Activated CD4-positive, alpha-beta memory T cell treated with anti-CD3 and anti-CD28 coated beads, Interleukin-2, amount 10 ng/mL, durations not matched to agents 7 days and 5 days (primary cell): Measurements from ENCODE around the gene PRDX3. TPM values are rescaled to one million over a fixed set of nuclear protein-coding genes. Genes with fewer than 3 reads are reported as not detected.
"Not testable (repeated sequence)": the region's sequence is repeated elsewhere in the genome, so short reads cannot be mapped to it uniquely, and the experiment has no call there.

Experiments used
- CTCF ChIA-PET: fragments of 350-600 bp; sonication (Branson Sonifier 250); formaldehyde crosslinking; loops from one replicate; lab custom pipeline; 2021; ENCODE audit warnings: antibody characterized with exemption, inconsistent platforms; lab: Charles Lee
- POLR2A ChIA-PET: fragments of 350-600 bp; sonication (Branson Sonifier 250); formaldehyde crosslinking; loops from one replicate; lab custom pipeline; 2021; ENCODE audit warnings: antibody characterized with exemption; lab: Charles Lee
- DNase-seq: peaks from one replicate; pipeline ENCODE4 v3.0.0-alpha.2; 2020
- H3K27ac Mint-ChIP-seq: one replicate; pipeline ENCODE4 v1.8.0; 2021; ENCODE audit warnings: mild to moderate bottlenecking, mixed read lengths
- H3K27me3 Mint-ChIP-seq: one replicate; pipeline ENCODE4 v1.8.0; 2021; ENCODE audit warnings: mixed read lengths
- H3K36me3 Mint-ChIP-seq: one replicate; pipeline ENCODE4 v1.8.0; 2021; ENCODE audit warnings: low read depth, mixed read lengths
- H3K4me1 Mint-ChIP-seq: one replicate; pipeline ENCODE4 v1.8.0; 2021; ENCODE audit warnings: mixed read lengths
- H3K4me3 Mint-ChIP-seq: one replicate; pipeline ENCODE4 v1.8.0; 2021; ENCODE audit warnings: mild to moderate bottlenecking, mixed read lengths
- H3K9me3 Mint-ChIP-seq: one replicate; pipeline ENCODE4 v1.8.0; 2021; ENCODE audit warnings: mixed read lengths
- total RNA-seq, 2 experiments: library from RNA; stranded (reverse); gene quantifications; one replicate each; pipeline ENCODE4 v1.2.3, GENCODE V29; 2021

PRDX3 gene
- total RNA-seq, 2 experiments from 2014 or later = 115 to 117 TPM

DNA sequence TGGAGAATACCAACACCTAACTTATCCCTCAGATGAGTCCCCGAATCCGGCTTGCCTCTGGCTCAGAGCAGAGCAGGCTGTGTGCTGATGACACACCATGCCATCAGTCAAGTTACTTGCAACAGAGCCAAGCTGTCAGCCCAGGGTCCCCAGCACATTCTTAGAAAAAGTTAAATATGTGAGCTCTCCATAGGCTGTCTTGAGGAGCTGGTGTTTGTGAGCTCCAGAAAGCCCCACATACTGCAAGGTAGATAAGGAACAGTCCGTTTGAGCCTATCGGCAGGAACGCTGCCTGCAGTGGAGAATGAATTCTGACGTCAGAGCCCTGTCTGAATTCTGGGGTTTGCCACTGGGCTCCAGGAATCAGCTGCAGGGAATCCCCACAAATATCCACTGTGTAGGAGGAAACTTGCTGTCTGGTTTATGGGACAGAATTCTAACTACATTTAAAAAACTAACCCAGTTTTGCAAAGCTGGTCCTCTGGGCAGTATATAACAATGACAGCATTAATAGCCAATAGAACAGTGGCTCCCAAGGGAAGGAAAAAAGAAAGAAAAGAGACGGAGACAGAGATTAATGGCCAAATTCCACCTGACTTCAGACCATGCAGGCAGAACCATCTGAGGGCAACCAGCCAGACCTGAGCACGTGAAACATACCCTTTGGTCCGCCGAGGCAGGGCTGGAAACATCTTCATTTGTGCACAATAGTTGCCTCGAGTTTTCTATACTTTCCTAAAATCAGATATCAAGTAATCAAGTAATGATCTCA, 16.7 kb downstream of the PRDX3 start:
- no peak for DNase-seq
- peaks cover 39% of the 10 kb centered on the region for H3K4me1 Mint-ChIP-seq
- H3K4me3 Mint-ChIP-seq = no peak overlapping the region
- CTCF ChIA-PET = interaction anchor here (0.7 kb wide), 1 partner anchor 212 kb away, joined by 3 read pairs; no protein-coding TSS in a partner anchor
- no peak overlapping the region for H3K27ac Mint-ChIP-seq
- no peaks in the 10 kb centered on the region for H3K9me3 Mint-ChIP-seq
- peaks cover 19% of the 10 kb centered on the region for H3K36me3 Mint-ChIP-seq
- POLR2A ChIA-PET = interaction anchor here (0.7 to 2.5 kb wide), 2 partner anchors 30 to 58 kb away, joined by 3 to 15 read pairs; partner anchors contain the start of gene DENND10
- no peaks in the 10 kb centered on the region for H3K27me3 Mint-ChIP-seq

GRCh38 chr10:119159332-119159731, 19.3 kb downstream of the PRDX3 start:
- CTCF ChIA-PET = no interaction called here
- H3K36me3 Mint-ChIP-seq = peaks cover 36% of the 10 kb centered on the region
- POLR2A ChIA-PET = interaction anchor here (0.9 kb wide), 1 partner anchor 61 kb away, joined by 4 read pairs; no protein-coding TSS in a partner anchor

GRCh38 chr10:119153661-119154060, 25.0 kb downstream of the PRDX3 start:
- Mint-ChIP-seq H3K27me3 (no peaks in the 10 kb centered on the region), H3K27ac (no peak overlapping the region), H3K4me1 (peaks cover 2% of the 10 kb centered on the region), H3K9me3 (no peaks in the 10 kb centered on the region), H3K4me3 (no peak overlapping the region), H3K36me3 (peaks cover 62% of the 10 kb centered on the region)
- CTCF ChIA-PET = no interaction called here
- no peak for DNase-seq
- POLR2A ChIA-PET = interaction anchor here (4.1 kb wide), 1 partner anchor 11 kb away, joined by 11 read pairs; the partner anchor contains the start of gene SFXN4

More at GRCh38 chr10:119159332-119159731, 19.3 kb downstream of the PRDX3 start:
- no peak for DNase-seq
- Mint-ChIP-seq H3K4me1 (peaks cover 22% of the 10 kb centered on the region), H3K27me3 (no peaks in the 10 kb centered on the region), H3K4me3 (no peak overlapping the region), H3K27ac (no peak overlapping the region), H3K9me3 (no peaks in the 10 kb centered on the region)

DNA sequence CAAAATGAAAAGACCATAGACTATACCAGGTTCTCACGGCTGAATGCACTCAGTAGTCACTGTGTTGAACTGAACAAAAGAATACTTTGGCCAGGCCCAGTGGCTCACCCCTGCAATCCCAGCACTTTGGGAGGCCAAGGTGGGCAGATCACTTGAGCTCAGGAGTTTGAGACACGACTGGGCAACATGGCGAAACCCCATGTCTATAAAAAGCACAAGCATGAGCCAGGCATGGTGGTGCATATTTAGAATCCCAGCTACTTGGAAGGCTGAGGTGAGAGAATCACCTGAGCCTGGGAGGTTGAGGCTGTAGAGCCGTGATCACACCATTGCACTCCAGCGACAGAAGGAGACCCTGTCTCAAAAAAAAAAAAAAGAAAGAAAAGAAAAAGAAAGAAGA, 25.6 kb downstream of the PRDX3 start:
- H3K27ac Mint-ChIP-seq = no peak overlapping the region
- ChIA-PET CTCF (interaction anchor here (1.0 kb wide), 1 partner anchor 45 kb away, joined by 3 read pairs; no protein-coding TSS in a partner anchor), POLR2A (interaction anchor here (0.8 to 4.1 kb wide), 3 partner anchors 12 to 121 kb away, joined by 3 to 11 read pairs (median 4); partner anchors contain the start of genes EIF3A and SFXN4)
- H3K27me3 Mint-ChIP-seq = no peaks in the 10 kb centered on the region
- no peaks in the 10 kb centered on the region for H3K9me3 Mint-ChIP-seq
- no peak for DNase-seq
- H3K4me3 Mint-ChIP-seq = no peak overlapping the region
- H3K4me1 Mint-ChIP-seq = peaks cover 2% of the 10 kb centered on the region
- H3K36me3 Mint-ChIP-seq = peaks cover 61% of the 10 kb centered on the region

DNA sequence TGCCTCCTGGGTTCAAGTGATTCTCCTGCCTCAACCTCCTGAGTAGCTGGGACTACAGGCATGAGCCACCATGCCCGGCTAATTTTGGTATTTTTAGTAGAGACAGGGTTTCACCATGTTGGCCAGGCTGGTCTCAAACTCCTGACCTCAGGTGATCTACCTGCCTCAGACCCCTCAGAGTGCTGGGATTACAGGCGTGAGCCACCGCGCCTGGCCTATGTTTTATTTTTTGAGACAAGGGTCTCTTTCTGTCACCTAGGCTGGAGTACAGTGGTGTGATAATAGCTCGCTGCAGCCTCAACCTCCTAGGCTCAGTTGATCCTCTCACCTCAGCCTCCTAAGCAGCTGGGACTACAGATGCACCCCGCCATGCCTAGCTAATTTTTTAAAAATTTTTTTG, 27.0 kb downstream of the PRDX3 start:
- H3K4me1 Mint-ChIP-seq, H3K27me3 Mint-ChIP-seq, H3K9me3 Mint-ChIP-seq, DNase-seq, CTCF ChIA-PET, H3K27ac Mint-ChIP-seq, H3K4me3 Mint-ChIP-seq: not testable (repeated sequence)
- H3K36me3 Mint-ChIP-seq = peaks cover 60% of the 10 kb centered on the region
- POLR2A ChIA-PET = interaction anchor here (4.1 kb wide), 1 partner anchor 13 kb away, joined by 11 read pairs; the partner anchor contains the start of gene SFXN4

DNA sequence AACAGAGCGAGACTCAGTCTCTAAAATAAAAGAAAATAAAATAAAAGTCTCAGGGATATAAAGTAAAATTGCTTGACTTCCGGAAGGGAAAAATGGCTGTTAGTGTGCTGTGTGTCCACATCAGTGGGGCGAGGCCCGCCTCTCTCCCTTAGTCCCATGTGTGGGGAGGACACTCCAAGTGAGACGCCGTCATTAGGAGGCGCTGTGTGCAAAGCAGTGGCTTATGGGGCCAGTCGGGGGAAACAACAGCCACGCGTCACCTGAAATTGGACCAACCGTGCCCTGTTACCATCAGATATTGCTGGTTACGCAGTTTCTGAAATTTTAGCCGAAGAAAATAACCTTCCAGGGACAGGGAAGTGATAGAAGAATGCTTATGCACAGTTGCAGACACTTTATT, 28.9 kb downstream of the PRDX3 start:
- Mint-ChIP-seq H3K27ac (no peak overlapping the region), H3K36me3 (peaks cover 51% of the 10 kb centered on the region), H3K27me3 (no peaks in the 10 kb centered on the region), H3K4me3 (no peak overlapping the region), H3K4me1 (no peaks in the 10 kb centered on the region), H3K9me3 (no peaks in the 10 kb centered on the region)
- ChIA-PET POLR2A (no interaction called here), CTCF (no interaction called here)
- DNase-seq = no peak

- Mint-ChIP-seq H3K27me3 (no peaks in the 10 kb centered on the region), H3K27ac (no peak overlapping the region), H3K4me1 (no peaks in the 10 kb centered on the region), H3K9me3 (no peaks in the 10 kb centered on the region), H3K4me3 (no peak overlapping the region), H3K36me3 (peaks cover 46% of the 10 kb centered on the region)
- DNase-seq = no peak
- ChIA-PET CTCF (no interaction called here), POLR2A (interaction anchor here (1.0 kb wide), 1 partner anchor 16 kb away, joined by 3 read pairs; no protein-coding TSS in a partner anchor)
Measured at GRCh38 chr10:119149157-119149556, 29.5 kb downstream of the PRDX3 start.

- POLR2A ChIA-PET = interaction anchor here (2.6 kb wide), 1 partner anchor 12 kb away, joined by 9 read pairs; no protein-coding TSS in a partner anchor
- Mint-ChIP-seq H3K27me3 (no peaks in the 10 kb centered on the region), H3K4me3 (no peak overlapping the region), H3K9me3 (no peaks in the 10 kb centered on the region), H3K4me1 (peaks cover 9% of the 10 kb centered on the region), H3K36me3 (peaks cover 43% of the 10 kb centered on the region), H3K27ac (peak overlapping the region; percentile 38)
- CTCF ChIA-PET = no interaction called here
- no peak for DNase-seq
Measured at GRCh38 chr10:119143657-119144056, 35.0 kb downstream of the PRDX3 start.

- no peak for DNase-seq
- ChIA-PET POLR2A (no interaction called here), CTCF (no interaction called here)
- Mint-ChIP-seq H3K27me3 (no peaks in the 10 kb centered on the region), H3K36me3 (peaks cover 41% of the 10 kb centered on the region), H3K4me3 (no peak overlapping the region), H3K9me3 (no peaks in the 10 kb centered on the region), H3K4me1 (peaks cover 16% of the 10 kb centered on the region), H3K27ac (no peak overlapping the region)
Measured at GRCh38 chr10:119140603-119141245, 37.9 kb downstream of the PRDX3 start.

DNA sequence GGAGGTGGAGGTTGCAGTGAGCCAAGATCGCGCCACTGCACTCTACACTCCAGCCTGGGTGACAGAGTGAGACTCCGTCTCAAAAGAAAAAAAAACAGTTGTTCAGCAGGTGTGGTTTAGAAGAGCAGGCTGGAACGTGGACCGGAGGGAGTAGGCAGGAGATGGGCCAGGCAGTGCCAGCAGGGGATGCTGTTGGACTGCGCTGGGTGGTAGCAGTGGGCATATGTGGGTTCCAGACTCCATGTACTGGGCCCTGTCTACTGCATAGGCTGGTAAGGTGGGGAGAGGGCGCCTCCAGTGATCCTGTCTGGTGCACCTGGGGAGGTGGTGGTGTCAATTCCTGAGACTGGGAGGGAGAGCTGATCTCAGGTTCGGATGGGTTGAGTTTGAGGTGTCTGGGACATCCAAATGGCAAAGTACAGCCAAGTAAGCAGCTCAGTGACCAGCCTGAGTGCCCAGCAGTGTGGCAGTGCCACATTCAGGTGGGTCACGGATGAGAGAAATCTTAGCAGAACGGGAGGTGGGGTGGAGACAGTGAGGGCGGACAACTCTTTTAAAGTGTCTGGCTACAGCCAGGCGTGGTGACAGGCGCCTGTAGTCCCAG, 39.0 kb downstream of the PRDX3 start:
- ChIA-PET CTCF (interaction anchor here (0.6 kb wide), 1 partner anchor 34 kb away, joined by 3 read pairs; no protein-coding TSS in a partner anchor), POLR2A (interaction anchor here (0.6 to 2.3 kb wide), 4 partner anchors 10 to 700 kb away, joined by 3 to 8 read pairs (median 4); partner anchors contain the start of gene SFXN4)
- peak; percentile 58 for DNase-seq
- Mint-ChIP-seq H3K4me1 (peaks cover 26% of the 10 kb centered on the region), H3K27me3 (no peaks in the 10 kb centered on the region), H3K36me3 (peaks cover 48% of the 10 kb centered on the region), H3K9me3 (no peaks in the 10 kb centered on the region), H3K4me3 (no peak overlapping the region), H3K27ac (peak overlapping the region; percentile 13)

DNA sequence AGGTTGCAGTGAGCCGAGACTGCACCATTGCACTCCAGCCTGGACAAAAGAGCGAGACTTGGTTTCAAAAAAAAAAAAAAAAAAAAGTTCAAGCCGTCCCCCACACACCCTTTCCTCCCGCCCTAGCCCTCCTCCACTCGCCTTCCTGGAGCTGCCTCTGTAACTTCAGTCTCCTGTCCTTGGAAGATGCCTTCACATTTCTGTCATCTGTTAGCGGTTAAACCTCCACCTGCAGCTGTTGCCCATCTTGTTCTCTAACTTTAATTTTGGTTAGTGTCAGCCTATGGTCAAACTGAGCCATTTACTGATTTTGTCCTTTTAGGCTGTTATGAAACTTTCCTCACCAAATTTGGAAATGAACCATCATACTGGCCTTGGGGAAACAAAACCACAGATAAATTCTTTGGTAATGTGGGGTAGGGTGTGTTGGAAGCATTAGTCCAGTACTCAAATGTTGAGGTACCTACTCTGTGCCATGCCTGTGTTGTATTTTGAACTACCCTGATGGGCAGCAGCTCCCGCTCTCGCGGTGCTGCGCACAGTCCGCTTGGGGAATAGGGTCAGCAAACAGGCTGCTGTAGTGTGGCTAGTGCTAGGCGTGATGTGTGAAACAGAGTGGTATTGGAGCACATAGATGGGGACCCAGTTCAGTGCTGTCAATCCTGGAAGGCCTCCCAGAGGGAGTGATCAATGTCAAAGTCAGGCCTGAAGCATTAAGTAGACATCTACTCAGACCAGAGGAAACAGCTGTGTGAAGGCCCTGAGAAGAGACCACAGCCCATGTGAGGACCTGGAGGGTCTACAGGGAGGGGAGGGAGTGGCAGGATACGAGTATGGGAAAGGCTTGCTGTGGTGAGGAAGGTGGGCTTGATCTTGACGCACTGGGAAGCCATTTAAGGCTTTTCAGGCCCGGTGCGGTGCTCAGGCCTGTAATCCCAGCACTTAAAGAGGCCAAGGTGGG, 40.0 kb downstream of the PRDX3 start:
- H3K27me3 Mint-ChIP-seq = no peaks in the 10 kb centered on the region
- no peak overlapping the region for H3K4me3 Mint-ChIP-seq
- ChIA-PET CTCF (interaction anchor here (0.6 kb wide), 1 partner anchor 35 kb away, joined by 3 read pairs; no protein-coding TSS in a partner anchor), POLR2A (interaction anchor here (0.7 to 2.3 kb wide), 4 partner anchors 9 to 61 kb away, joined by 3 to 8 read pairs (median 4); partner anchors contain the start of gene SFXN4)
- no peaks in the 10 kb centered on the region for H3K9me3 Mint-ChIP-seq
- no peak for DNase-seq
- H3K27ac Mint-ChIP-seq = peak overlapping the region; percentile 13
- peaks cover 34% of the 10 kb centered on the region for H3K4me1 Mint-ChIP-seq
- H3K36me3 Mint-ChIP-seq = peaks cover 51% of the 10 kb centered on the region
